ENCODE results near the gene CNNM3.

CNNM3 gene

DNA sequence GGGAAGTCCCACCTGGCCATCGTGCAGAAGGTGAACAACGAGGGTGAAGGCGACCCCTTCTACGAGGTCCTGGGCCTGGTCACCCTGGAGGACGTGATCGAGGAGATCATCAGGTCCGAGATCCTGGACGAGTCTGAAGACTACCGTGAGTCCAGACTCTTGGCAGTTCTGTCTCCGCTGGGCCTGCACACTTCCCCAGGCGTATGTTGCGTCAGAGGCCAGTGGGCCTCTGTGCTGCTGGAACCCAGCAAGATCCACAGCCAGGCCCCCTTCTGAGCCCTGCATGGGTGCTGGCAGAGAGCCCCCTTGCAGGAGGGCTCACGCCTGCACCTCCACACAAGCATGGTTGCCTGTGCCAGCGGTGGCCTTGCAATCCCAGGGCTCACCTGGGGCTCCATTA lies 9.0 kb downstream of the CNNM3 start:
- TF ChIP-seq CTCF (IDR thresholded peaks at IDR 0.05; ENCODE audit: low read depth, low read length): no peak
- no peak overlapping the region for H3K4me3 ChIP-seq (replicated peaks in 1 of 2; ENCODE audit: low read depth in 2 of 2, low read length in 2 of 2)
- no peak for DNase-seq (ENCODE audit: low read depth in 2 of 2)

- no peak overlapping the region for H3K4me3 ChIP-seq (replicated peaks in 1 of 2; ENCODE audit: low read depth in 2 of 2, low read length in 2 of 2)
- no peak for TF ChIP-seq CTCF (IDR thresholded peaks at IDR 0.05; ENCODE audit: low read depth, low read length)
- DNase-seq (ENCODE audit: low read depth in 2 of 2): no peak
These were observed 10.6 kb downstream of the CNNM3 start for GRCh38 chr2:96826546-96827278.

GRCh38 chr2:96828436-96828835 lies 12.4 kb downstream of the CNNM3 start:
- DNase-seq (ENCODE audit: low read depth in 2 of 2): no peak
- no peak overlapping the region for H3K4me3 ChIP-seq (replicated peaks in 1 of 2; ENCODE audit: low read depth in 2 of 2, low read length in 2 of 2)
- no peak for TF ChIP-seq CTCF (IDR thresholded peaks at IDR 0.05; ENCODE audit: low read depth, low read length)

DNA sequence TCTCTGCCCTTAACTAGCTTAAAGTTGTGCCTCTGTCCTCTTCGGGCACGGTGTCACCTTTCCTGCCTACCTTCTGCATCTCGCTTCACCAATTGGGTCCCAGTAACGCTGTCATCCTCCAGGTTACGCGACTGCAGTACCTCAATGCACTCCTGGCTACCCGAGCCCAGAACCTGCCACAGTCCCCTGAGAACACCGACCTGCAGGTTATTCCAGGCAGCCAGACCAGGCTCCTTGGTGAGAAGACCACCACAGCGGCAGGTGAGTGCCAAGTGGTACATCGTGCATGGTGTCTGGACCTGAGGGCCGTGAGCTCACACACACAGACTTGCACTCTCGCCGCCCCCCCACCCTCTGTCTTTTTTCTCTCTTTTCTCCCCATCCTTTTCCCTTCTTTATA lies 12.8 kb downstream of the CNNM3 start:
- no peak for TF ChIP-seq CTCF (IDR thresholded peaks at IDR 0.05; ENCODE audit: low read depth, low read length)
- H3K4me3 ChIP-seq (replicated peaks in 1 of 2; ENCODE audit: low read depth in 2 of 2, low read length in 2 of 2): no peak overlapping the region

DNA sequence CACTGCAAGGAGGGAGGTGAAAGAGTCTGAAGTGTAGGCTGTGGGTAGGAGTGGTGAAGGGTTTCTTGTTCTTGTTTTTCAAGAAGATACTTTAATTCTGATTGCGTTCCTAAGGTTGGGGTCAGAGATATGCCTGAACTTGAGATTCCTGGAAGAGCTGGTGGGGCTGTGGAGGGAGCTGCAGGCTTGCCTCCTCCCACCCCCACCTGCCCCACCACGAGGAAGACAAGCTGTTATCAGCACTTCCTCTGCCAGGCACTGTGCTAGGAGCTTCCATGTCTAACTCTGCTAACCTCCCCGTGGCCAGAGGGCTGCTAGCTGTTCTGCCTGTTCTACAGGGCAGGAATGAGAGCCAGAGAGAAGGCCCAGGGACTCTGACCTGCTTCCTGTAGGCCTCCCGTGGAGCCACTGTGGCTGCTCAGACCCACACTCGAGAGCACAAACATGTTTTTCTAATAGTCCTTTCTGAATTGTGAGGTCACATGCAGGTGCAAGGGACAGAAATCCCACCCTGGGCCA lies 14.0 kb downstream of the CNNM3 start:
- H3K4me3 ChIP-seq (replicated peaks in 1 of 2; ENCODE audit: low read depth in 2 of 2, low read length in 2 of 2): no peak overlapping the region
- TF ChIP-seq CTCF (IDR thresholded peaks at IDR 0.05; ENCODE audit: low read depth, low read length): no peak
- no peak for DNase-seq (ENCODE audit: low read depth in 2 of 2)

More for the DNA sequence above, 12.8 kb downstream of the CNNM3 start:
- no peak for DNase-seq (ENCODE audit: low read depth in 2 of 2)

DNA sequence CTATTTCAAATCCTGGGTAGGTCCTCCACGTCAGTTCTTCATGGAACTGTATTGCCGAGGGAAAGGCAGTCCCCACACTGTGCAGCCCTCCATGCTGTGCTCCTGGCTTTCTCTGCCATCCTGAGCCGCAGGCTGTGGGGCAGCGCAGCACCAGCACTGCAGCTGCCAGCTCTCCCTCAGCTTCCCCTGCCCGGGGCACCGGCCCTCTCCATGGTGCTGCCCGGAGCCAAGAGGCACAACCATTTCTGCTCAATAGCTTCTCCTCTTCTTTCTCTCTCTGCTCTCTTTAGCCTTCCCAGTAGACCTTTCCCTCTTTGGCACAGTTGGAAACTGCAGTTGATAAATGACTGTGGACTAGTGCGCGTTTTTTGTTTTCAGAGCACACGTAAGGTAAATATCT lies 15.6 kb downstream of the CNNM3 start:
- no peak for TF ChIP-seq CTCF (IDR thresholded peaks at IDR 0.05; ENCODE audit: low read depth, low read length)
- no peak for DNase-seq (ENCODE audit: low read depth in 2 of 2)
- H3K4me3 ChIP-seq (replicated peaks in 1 of 2; ENCODE audit: low read depth in 2 of 2, low read length in 2 of 2): no peak overlapping the region

DNA sequence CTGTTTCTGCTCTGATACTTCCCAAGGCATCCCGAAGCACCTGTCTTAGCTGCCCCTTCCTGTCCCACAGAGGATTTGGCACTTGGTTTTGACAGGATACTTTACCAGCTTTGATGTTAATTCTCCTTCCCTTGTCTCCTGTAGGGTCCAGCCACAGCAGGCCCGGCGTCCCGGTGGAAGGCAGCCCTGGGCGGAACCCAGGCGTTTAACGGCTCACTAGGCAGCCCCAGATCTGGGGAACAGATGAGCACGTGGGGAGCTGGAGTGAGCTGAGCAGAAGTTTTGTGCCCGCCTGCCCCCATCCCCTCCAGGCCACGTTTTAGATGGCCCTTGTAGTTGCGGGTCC lies 16.3 kb downstream of the CNNM3 start:
- TF ChIP-seq CTCF (IDR thresholded peaks at IDR 0.05; ENCODE audit: low read depth, low read length): no peak
- no peak overlapping the region for H3K4me3 ChIP-seq (replicated peaks in 1 of 2; ENCODE audit: low read depth in 2 of 2, low read length in 2 of 2)
- no peak for DNase-seq (ENCODE audit: low read depth in 2 of 2)
